GM12878 (cell line): Measurements from ENCODE around the gene ZBTB5. TPM values are rescaled to one million over a fixed set of nuclear protein-coding genes. Genes with fewer than 3 reads are reported as not detected.

Source experiments
- ATAC-seq: fragments of 200-7000 bp; cut with Tn5 transposase; 3 replicates; pipeline ENCODE4 v1.9.1; 2020; ENCODE audit warnings: mild to moderate bottlenecking, moderate library complexity
- BruUV-seq: library from RNA; stranded (reverse); fragments of 400-500 nt; replicated peaks from 2 replicates; lab custom pipeline; 2021; lab: Mats Ljungman, UMichigan
- CTCF ChIA-PET: fragments of 300-600 bp; sonication (Branson Sonifier 250); formaldehyde crosslinking; extraction: SDS; loops from one replicate; lab custom pipeline; 2021; ENCODE audit warnings: inconsistent platforms; lab: Yijun Ruan, JAX
- POLR2A ChIA-PET: fragments of 350-600 bp; formaldehyde crosslinking; extraction: SDS; loops from one replicate; lab custom pipeline; 2021; ENCODE audit warnings: inconsistent platforms; lab: Charles Lee
- RAD21 ChIA-PET: fragments of 300-600 bp; sonication (Branson Sonifier 250); formaldehyde crosslinking; loops from one replicate; lab custom pipeline; 2023; ENCODE audit warnings: antibody characterized with exemption; ENCODE audit not compliant: unreplicated experiment; lab: Charles Lee
- SMC1A ChIA-PET: fragments of 300-600 bp; sonication (Branson Sonifier 250); formaldehyde crosslinking; loops from one replicate; lab custom pipeline; 2023; ENCODE audit not compliant: unreplicated experiment, uncharacterized antibody; lab: Charles Lee
- DNase-seq: peaks from one replicate; pipeline ENCODE4 v3.0.0-alpha.2; 2011; ENCODE audit warnings: low read depth, low spot score
- FAIRE-seq: peaks from 3 replicates; lab custom pipeline; 2011; peaks lifted over from hg19 to GRCh38; lab: Jason Lieb, UNC
- H2AFZ ChIP-seq: 2 replicates; pipeline ENCODE4 v1.6.0; 2011; ENCODE audit warnings: low read depth, low read length, control low read depth; ENCODE audit not compliant: control insufficient read depth
- H3K27ac ChIP-seq: 2 replicates; pipeline ENCODE4 v1.5.1; 2011; ENCODE audit warnings: control low read depth; ENCODE audit not compliant: control insufficient read depth, insufficient read depth
- H3K27me3 ChIP-seq, 2 experiments: replicated peaks in 1 of 2; 2 replicates each; pipeline versions ENCODE4 v1.6.0 to v1.6.1; 2011; ENCODE audit warnings: low read length in 1 of 2; ENCODE audit not compliant: control insufficient read depth in 2 of 2, insufficient read depth in 2 of 2
- H3K36me3 ChIP-seq, 2 experiments: 2 replicates each; pipeline ENCODE4 v1.5.1; 2011; ENCODE audit warnings: low read length in 1 of 2; ENCODE audit not compliant: control insufficient read depth in 2 of 2, insufficient read depth in 2 of 2
- H3K4me1 ChIP-seq: 2 replicates; pipeline ENCODE4 v1.6.1; 2011; ENCODE audit warnings: mild to moderate bottlenecking, low read length, moderate library complexity, mixed read lengths; ENCODE audit not compliant: control insufficient read depth, insufficient read depth
- H3K4me2 ChIP-seq: 2 replicates; pipeline ENCODE4 v1.6.0; 2011; ENCODE audit warnings: control low read depth; ENCODE audit not compliant: control insufficient read depth, insufficient read depth
- H3K4me3 ChIP-seq: fragments of 200-600 bp; sonication (generic); 2 replicates; pipeline ENCODE4 v1.5.1; 2016
- H3K79me2 ChIP-seq: 2 replicates; pipeline ENCODE4 v1.6.0; 2011; ENCODE audit warnings: low read length; ENCODE audit not compliant: control insufficient read depth, insufficient read depth
- H3K9ac ChIP-seq: 2 replicates; pipeline ENCODE4 v1.8.0; 2011; ENCODE audit warnings: low read length, control low read depth, mixed read lengths; ENCODE audit not compliant: control insufficient read depth, insufficient read depth
- H3K9me3 ChIP-seq: replicated peaks from 3 replicates; pipeline ENCODE4 v1.5.1; 2011; ENCODE audit warnings: mild to moderate bottlenecking, low read length; ENCODE audit not compliant: control insufficient read depth, insufficient read depth
- H4K20me1 ChIP-seq: 2 replicates; pipeline ENCODE4 v1.6.0; 2011; ENCODE audit not compliant: control insufficient read depth, insufficient read depth
- CTCF ChIP-seq, 3 experiments: IDR thresholded peaks in 2 of 3; conservative IDR thresholded peaks in 1 of 3; 2 replicates each; pipeline ENCODE4 v1.5.1; 2011; ENCODE audit warnings: low read depth in 3 of 3, low read length in 3 of 3, mild to moderate bottlenecking in 3 of 3, control low read depth in 2 of 3, moderate library complexity in 2 of 3, inconsistent platforms in 1 of 3, mixed read lengths in 1 of 3; ENCODE audit not compliant: control insufficient read depth in 2 of 3, insufficient read depth in 1 of 3; ENCODE audit errors: extremely low read depth in 1 of 3
- HDAC2 ChIP-seq: fragments of 200-600 bp; sonication (generic); IDR thresholded peaks from 2 replicates; pipeline ENCODE4 v1.6.1; 2017
- MXI1 ChIP-seq: fragments of 150-350 bp; IDR thresholded peaks from 2 replicates; pipeline ENCODE4 v1.6.1; 2011; ENCODE audit warnings: low read depth, mild to moderate bottlenecking, inconsistent platforms, low read length, improper control_type of control experiment
- WGBS: methylation state at CpG from one replicate; pipeline ENCODE4 v1.1.6; 2016; ENCODE audit warnings: low lambda C conversion rate; ENCODE audit not compliant: insufficient replicate concordance, insufficient coverage; ENCODE audit errors: missing lambda C conversion rate; 5-methylcytosine and 5-hydroxymethylcytosine counted together
- in situ Hi-C: fragments of 300-500 bp; cut with MboI; formaldehyde crosslinking; loops from 9 replicates; pipeline ENCODE4 v1.14.3; 2018; ENCODE audit warnings: mixed read lengths
- intact Hi-C: fragments of 100-400 bp; cut with micrococcal nuclease; formaldehyde crosslinking; loops from one replicate; pipeline ENCODE4 v1.14.2; 2022; ENCODE audit not compliant: unreplicated experiment
- polyA plus RNA-seq, 11 experiments: library from polyadenylated mRNA; depleted of rRNA in 4 of 11; unstranded in 6 of 11; stranded (reverse) in 5 of 11; fragments of >200 nt; fragmentation: Nextera tagmentation in 4 of 11; fragmentation: Illumina TruSeq in 1 of 11; extraction: Ambion mirVana in 4 of 11; extraction: Trizol in 1 of 11; gene quantifications; 1 replicate in 1 of 11; 2 replicates in 10 of 11; pipeline versions ENCODE4 v1.2.1 to v1.2.3, GENCODE V29; 2011 to 2016; ENCODE audit warnings: inconsistent platforms in 2 of 11, missing spikeins in 2 of 11, low read depth in 1 of 11
- total RNA-seq, 4 experiments: library from RNA; depleted of rRNA in 3 of 4; stranded (reverse); fragments of >200 nt in 3 of 4; fragmentation: Illumina TruSeq in 1 of 4; extraction: Trizol in 1 of 4; gene quantifications; 2 replicates each; pipeline versions ENCODE4 v1.2.1 to v1.2.3, GENCODE V29; 2013 to 2021

ZBTB5 gene
- total and polyA plus RNA-seq, 10 of the 15 experiments (the other 5 are each of a cell fraction or from before 2014, with no cell fraction given) = 1.4 to 32.5 (median 12.1) TPM

GRCh38 chr9:37417252-37417803, 47.9 kb downstream of the ZBTB5 start:
- Histone ChIP-seq H3K4me3 (no peak overlapping the region), H4K20me1 (no peaks in the 10 kb centered on the region), H2AFZ (no peak overlapping the region), H3K27ac (no peak overlapping the region), H3K9ac (no peak overlapping the region), H3K4me2 (no peak overlapping the region), H3K27me3 (no peaks in the 10 kb centered on the region), H3K36me3 (no peaks in the 10 kb centered on the region), H3K9me3 (no peaks in the 10 kb centered on the region), H3K4me1 (peaks cover 33% of the 10 kb centered on the region), H3K79me2 (peaks cover 4% of the 10 kb centered on the region; the same call in 1 of the 2 replicates)
- ChIA-PET SMC1A (interaction anchor here (1.6 kb wide), 1 partner anchor 46 kb away, joined by 5 read pairs; no protein-coding TSS in a partner anchor), RAD21 (interaction anchor here (0.6 kb wide), 1 partner anchor 65 kb away, joined by 5 read pairs; no protein-coding TSS in a partner anchor), POLR2A (interaction anchor here (0.6 kb wide), 1 partner anchor 288 kb away, joined by 3 read pairs; no protein-coding TSS in a partner anchor)
- in situ Hi-C loops = no loop called here
- no peak for FAIRE-seq
- BruUV-seq = no TSS peak
- TF ChIP-seq CTCF (IDR thresholded peaks at IDR 0.05 in 2 of 3, conservative IDR thresholded peaks at IDR 0.05 in 1 of 3; ENCODE audit: control insufficient read depth in 2 of 3, extremely low read depth in 1 of 3, insufficient read depth in 1 of 3, low read depth in 3 of 3, low read length in 3 of 3) (0 out of 6 replicates have a peak, but pooled peaks of 1 of the 3 experiments have one; percentile 8), MXI1 (no peak), HDAC2 (no peak)
- TF ChIP-seq, all 136 proteins: peak for 1
- WGBS = 51% methylated on average over 9 of the region's 9 CpGs
- ATAC-seq (no peak), DNase-seq (no peak)
- intact Hi-C loops = no loop called here
- CTCF ChIA-PET = interaction anchor here (1.0 to 3.9 kb wide), 2 partner anchors 7 to 64 kb away, joined by 3 to 12 read pairs; no protein-coding TSS in a partner anchor
